Esophagus muscularis mucosa (tissue), 3 donors: Measurements from ENCODE around the gene MEGF6.

Experiments
- CTCF ChIP-seq, 3 experiments: fragments of 200-600 bp in 2 of 3; fragments of 450-650 bp in 1 of 3; sonication (generic) in 2 of 3; IDR thresholded peaks; one replicate each; pipeline ENCODE4 v1.5.1; 2017 to 2019; ENCODE audit warnings: antibody characterized with exemption in 3 of 3, mild to moderate bottlenecking in 2 of 3, moderate library complexity in 1 of 3
- EP300 ChIP-seq: sonication (generic); formaldehyde crosslinking; IDR thresholded peaks from one replicate; pipeline ENCODE4 v1.6.1; 2017; ENCODE audit warnings: antibody characterized with exemption

- TF ChIP-seq CTCF (IDR thresholded peaks at IDR 0.05) (no peak), EP300 (no peak)
These were observed 59.6 kb downstream of the MEGF6 start for GRCh38 chr1:3551711-3552110.
